Activated effector memory CD4-positive, alpha-beta T cell treated with anti-CD3 and anti-CD28 coated beads, Interleukin-2, amount 50 U/mL, for 16 hours (primary cell): ENCODE measurements around the gene OBP2A.
"Not testable (repeated sequence)": the region's sequence is repeated elsewhere in the genome, so short reads cannot be mapped to it uniquely, and the experiment has no call there.

Source experiments
- DNase-seq: peaks from one replicate; pipeline ENCODE4 v3.0.0-alpha.2; 2020

OBP2A gene

GRCh38 chr9:135528842-135529435, 17.0 kb upstream of the OBP2A start:
- DNase-seq: peak; percentile 19

DNA sequence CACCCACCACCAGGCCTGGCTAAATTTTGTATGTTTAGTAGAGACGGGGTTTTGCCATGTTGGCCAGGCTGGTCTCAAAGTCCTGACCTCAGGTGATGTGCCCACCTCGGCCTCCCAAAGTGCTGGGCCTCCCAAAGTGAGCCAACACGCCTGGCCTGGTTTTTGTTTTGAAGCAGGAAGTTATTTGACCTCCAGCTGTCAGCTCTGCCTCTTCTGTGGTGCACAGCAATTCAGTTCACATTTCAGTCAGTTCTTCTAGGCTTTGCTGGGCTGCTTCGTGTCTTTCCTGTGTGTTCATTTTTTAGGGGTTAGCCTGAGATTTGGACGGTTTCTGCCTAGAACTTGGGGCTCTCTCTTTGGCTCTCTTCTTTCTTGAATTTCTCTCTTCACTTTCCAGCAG, 15.8 kb upstream of the OBP2A start:
- peak; percentile 30 for DNase-seq

- DNase-seq: no peak
Observed at GRCh38 chr9:135531096-135531495, 14.8 kb upstream of the OBP2A start.

GRCh38 chr9:135533113-135533512, 12.8 kb upstream of the OBP2A start:
- no peak for DNase-seq

DNA sequence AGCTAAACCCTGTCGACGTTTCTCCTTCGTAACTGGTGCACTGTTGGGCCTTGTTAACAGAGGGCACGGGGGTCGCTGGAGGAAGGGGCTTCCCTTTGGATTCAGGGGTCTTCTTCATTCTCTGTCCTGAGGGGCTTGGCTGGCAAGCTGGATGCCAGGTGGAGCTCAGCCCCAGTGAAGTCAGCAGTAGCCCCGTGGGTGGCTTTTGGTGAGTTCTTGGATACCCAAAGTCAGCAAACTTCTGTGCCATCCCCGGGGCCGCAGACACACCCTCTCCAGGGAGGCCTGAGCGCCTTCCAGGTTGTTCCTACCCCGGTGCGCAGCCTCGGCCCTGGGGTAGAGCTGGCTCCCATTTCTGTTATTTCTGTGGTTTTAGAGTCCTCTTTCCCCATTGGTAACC, 12.3 kb upstream of the OBP2A start:
- DNase-seq: no peak

GRCh38 chr9:135534192-135534711, 11.7 kb upstream of the OBP2A start:
- DNase-seq: not testable (repeated sequence)

- DNase-seq: not testable (repeated sequence)
Observed at GRCh38 chr9:135534826-135535225, 11.1 kb upstream of the OBP2A start.

- DNase-seq: not testable (repeated sequence)
Observed at GRCh38 chr9:135535631-135536030, 10.3 kb upstream of the OBP2A start.

DNA sequence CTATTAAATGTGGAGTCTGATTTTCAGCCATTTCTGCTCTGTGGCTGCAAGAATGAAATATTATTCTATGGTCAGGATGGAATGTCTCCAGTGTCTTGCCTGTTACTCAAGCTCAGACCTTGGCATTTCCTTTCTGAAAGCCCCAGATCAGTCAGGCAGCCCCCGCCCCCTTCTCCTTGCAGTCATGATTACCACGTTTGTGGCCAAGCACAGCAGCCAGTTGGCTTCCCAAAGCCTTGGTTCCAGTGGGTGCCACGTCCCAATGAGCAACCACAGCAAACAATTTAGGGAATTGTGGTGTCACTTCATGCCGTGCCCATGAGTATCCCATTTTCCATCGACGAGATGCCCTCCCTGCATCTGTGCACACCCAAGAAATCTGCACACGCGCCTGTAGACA, 9.7 kb upstream of the OBP2A start:
- DNase-seq: no peak

GRCh38 chr9:135543262-135543894, 2.5 kb upstream of the OBP2A start:
- not testable (repeated sequence) for DNase-seq

DNA sequence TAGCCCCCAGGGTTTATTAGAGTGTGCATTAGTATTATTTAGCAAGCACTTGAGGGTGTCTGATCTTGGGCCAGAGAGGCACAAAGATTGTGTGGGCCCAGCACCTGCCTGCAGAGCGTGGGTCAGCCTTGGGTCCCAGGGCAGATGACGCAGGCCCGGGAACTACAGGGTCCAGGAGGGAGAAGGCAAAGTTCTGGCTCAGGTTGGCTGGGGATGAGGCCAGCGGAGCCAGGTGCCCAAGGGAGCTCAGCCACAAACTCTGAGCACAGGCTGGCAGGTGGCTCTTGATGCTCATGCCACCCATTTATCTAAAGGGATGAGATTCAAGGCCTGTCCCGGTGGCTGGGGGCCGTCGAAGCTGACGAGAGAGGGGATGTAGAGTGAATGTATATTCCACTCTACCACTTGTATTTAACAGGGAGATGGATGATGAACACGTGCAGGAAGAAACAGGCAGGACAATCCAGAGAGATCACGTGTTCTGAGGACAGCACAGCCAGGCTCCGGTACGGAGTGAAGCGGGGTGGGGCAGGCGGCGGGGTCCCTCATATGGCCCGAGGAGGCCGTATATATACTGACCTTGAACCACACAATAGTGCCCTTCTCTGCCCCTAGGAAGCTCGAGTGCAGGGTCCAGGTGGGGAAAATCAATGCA, 818 bp upstream of the OBP2A start:
- DNase-seq: no peak

DNA sequence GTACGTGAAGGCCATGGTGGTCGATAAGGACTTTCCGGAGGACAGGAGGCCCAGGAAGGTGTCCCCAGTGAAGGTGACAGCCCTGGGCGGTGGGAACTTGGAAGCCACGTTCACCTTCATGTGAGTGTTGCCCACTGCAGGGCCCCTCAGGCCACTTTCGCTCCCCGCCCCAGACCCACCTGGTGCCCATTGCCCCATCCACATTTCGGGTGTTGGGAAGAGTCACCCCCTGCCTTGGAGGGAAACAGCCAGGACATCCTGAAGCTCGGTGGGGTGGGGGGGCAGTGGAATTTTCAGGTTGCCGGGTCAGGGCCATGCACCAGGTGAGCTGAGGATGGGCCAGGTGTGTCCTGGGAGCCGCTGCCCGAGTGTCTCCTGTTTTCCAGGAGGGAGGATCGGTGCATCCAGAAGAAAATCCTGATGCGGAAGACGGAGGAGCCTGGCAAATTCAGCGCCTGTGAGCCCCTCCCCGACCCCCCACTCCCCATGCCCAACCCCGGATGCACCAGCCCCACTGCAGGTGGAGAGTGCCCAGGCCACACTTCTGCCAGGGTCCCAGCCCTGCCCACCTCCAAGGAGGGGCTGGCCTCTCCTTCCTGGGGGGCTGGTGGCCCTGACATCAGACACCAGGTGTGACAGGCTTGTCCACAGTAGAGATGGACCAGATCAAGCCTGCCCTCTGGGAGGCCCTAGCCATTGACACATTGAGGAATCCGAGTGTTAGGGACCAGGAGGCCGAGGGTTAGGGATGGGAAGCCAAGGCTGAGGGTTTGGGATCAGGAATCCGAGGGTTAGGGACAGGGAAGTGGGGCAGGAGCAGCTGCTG, 1.1 kb downstream of the OBP2A start:
- not testable (repeated sequence) for DNase-seq

DNA sequence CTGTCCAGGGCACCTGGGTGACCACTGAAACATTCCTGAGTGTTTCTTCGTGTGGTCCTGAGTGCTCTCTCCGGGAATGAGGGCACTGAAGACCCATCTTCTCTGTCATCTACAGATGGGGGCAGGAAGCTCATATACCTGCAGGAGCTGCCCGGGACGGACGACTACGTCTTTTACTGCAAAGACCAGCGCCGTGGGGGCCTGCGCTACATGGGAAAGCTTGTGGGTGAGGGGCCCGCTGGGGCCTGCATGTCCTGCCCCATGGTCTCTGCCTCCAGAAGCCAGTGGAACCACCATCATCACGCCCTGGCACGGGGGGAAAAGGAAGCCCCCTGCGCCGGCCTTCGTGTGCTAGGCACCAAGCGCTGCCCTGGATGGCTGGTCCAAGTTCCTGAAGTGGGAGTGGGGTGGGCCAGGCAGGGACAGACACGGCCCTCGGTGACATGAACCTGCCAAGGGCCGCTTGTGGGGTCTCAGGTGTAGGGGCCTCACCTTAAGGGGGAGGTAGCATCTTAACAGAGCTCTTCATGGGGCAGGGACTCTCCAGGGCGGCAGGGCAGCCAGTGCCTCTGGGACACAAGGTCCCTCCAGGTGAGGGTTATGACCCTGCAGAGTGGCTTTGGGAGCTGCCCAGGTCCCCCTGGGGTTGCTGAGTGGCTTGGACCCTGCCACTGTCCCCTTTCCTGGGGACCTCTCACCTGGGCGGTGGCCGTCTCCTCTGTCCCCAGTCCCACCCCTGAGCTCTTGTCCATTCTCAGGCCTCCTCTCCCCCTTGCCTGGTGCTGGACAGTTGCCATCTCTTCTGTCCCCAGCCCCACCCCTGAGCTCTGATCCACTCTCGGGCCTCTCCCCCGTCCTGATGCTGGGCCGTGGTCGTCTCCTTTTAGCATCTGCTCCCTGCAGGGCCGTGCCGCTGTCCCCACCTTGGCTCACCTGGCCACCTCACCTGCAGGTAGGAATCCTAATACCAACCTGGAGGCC, 2.1 kb downstream of the OBP2A start:
- no peak for DNase-seq

DNA sequence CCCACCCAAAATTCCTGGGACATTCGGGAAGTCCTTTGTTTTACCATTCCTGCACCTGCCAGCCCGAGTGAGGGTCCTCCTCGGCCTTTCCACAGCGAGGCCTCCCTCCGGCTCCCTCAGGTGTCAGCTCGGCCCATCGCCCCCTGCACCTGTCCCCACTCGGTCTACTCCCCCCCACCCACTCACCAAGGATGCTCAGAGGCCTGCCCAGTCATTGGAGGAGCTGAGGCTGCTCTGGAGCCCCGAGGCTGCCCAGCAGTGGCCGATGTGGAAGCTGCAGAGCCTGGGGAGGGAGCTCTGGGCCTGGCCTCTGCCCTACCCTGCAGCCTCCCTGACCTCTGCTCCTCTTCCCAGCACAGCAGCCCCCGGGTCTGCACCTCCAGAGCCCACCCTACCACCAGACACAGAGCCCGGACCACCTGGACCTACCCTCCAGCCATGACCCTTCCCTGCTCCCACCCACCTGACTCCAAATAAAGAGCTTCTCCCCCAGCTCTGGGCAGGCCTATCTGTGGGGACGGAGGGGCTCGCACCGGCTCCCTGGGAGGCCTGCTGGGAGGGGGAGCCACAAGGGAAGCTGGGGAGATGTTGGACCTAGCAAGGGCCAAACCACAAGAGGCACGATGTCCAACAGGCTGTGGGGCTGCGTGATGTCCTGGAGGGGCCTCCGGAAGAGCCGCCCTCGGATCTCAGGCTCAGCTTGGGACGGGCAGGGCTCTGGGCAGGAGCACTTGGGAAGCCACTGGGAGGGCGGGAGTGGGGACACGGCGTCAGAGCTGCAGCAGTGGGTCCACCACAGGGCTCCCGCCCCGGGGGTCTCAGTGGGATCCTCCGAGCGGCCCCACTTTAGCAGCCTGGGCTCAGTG, 3.8 kb downstream of the OBP2A start:
- not testable (repeated sequence) for DNase-seq

- DNase-seq: no peak
Observed at GRCh38 chr9:135550344-135550918, 4.5 kb downstream of the OBP2A start.

DNA sequence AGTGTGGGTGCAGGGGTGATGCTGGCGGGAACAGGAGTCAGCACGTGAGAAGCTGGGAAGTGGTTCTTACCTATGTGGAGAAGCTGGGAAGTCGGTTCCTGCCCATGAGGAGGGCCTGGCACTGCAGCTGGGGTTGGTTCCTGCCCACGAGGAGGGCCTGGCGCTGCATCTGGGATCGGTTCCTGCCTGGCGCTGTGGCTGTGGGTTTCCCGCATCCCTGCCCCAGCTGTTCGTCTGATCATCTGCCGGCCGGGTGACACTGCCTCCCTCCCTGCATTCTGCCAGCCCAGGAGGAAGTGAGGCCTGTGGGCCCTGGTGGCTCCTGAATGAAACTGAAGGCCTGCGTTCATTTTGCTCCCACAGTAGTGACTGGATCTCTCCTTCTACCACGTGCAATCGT, 5.1 kb downstream of the OBP2A start:
- DNase-seq: no peak

- no peak for DNase-seq
Observed at GRCh38 chr9:135551456-135551855, 5.5 kb downstream of the OBP2A start.

- no peak for DNase-seq
Observed at GRCh38 chr9:135552021-135552697, 6.2 kb downstream of the OBP2A start.

GRCh38 chr9:135552698-135553171, 6.8 kb downstream of the OBP2A start:
- no peak for DNase-seq

DNA sequence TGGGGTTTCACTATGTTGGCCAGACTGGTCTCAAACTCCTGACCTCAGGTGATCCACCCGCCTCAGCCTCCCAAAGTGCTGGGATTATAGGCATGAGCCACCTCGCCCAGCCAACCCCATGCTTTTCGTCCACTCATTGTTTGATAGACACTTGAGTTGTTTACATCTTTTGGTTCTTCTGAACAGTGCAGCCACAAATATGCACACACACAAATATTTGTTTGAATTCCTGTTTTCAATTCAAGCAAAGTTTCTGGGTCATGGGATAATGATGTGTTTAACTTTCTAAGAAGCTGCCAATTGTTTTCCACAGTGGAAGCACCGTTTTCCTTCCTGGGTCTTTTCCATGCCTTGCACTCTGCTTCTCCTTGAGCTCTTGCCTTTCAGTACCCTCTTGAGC, 8.8 kb downstream of the OBP2A start:
- DNase-seq: no peak
